Neutrophil (primary cell): ENCODE results near the gene CYP20A1.
"Not testable (repeated sequence)": the region's sequence is repeated elsewhere in the genome, so short reads cannot be mapped to it uniquely, and the experiment has no call there.

Experiments used
- H3K27ac ChIP-seq: fragments of 200-600 bp; sonication (generic); 2 replicates; pipeline ENCODE4 v1.5.1; 2016; ENCODE audit warnings: mild to moderate bottlenecking, moderate library complexity
- H3K27me3 ChIP-seq: fragments of 200-600 bp; sonication (generic); 2 replicates; pipeline ENCODE4 v1.6.0; 2016; ENCODE audit warnings: mild to moderate bottlenecking
- H3K36me3 ChIP-seq: fragments of 200-600 bp; sonication (generic); 2 replicates; pipeline ENCODE4 v1.5.1; 2017
- H3K4me1 ChIP-seq, 2 experiments: fragments of 200-600 bp in 1 of 2; sonication (generic) in 1 of 2; 1 replicate in 1 of 2; 2 replicates in 1 of 2; pipeline versions ENCODE4 v1.5.1 to v1.6.1; 2013 to 2016; ENCODE audit warnings: low read depth in 1 of 2, low read length in 1 of 2, mild to moderate bottlenecking in 1 of 2, moderate library complexity in 1 of 2; ENCODE audit not compliant: control insufficient read depth in 1 of 2, insufficient read depth in 1 of 2
- H3K4me3 ChIP-seq, 2 experiments: fragments of 200-600 bp in 1 of 2; sonication (generic) in 1 of 2; 1 replicate in 1 of 2; 2 replicates in 1 of 2; pipeline ENCODE4 v1.5.1; 2013 to 2016; ENCODE audit warnings: low read depth in 1 of 2, low read length in 1 of 2, mild to moderate bottlenecking in 1 of 2, moderate library complexity in 1 of 2
- H3K9me3 ChIP-seq: fragments of 200-600 bp; sonication (generic); 2 replicates; pipeline ENCODE4 v1.5.1; 2016
- CTCF ChIP-seq: fragments of 200-600 bp; sonication (generic); IDR thresholded peaks from 2 replicates; pipeline ENCODE4 v1.5.1; 2016; ENCODE audit warnings: antibody characterized with exemption

Gene CYP20A1

DNA sequence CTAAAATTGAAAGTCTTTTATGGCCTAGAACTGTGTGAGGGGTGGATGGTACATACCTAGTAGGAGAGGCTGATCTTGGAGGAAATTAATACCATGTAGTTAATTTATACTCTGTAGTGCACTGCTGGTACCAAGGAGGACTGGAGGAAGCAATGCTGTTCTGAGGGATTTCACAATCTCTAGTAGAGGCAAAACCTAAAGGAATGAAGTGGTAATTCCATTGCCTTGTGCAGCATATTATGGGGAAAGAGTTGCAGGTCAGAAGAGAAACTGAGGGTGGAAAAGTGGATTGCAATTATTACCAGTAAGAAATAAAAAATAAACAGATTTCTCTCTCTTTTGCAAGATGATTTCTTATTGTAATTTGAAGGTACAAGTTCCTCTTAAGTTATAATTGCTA, 91.6 kb downstream of the CYP20A1 start:
- no peak for TF ChIP-seq CTCF
- Histone ChIP-seq H3K4me3 (no peak overlapping the region), H3K27ac (no peak overlapping the region), H3K27me3 (peaks cover 54% of the 10 kb centered on the region), H3K36me3 (no peaks in the 10 kb centered on the region), H3K9me3 (no peaks in the 10 kb centered on the region), H3K4me1 (peaks cover 7 to 15% of the 10 kb centered on the region in 2 experiments)

DNA sequence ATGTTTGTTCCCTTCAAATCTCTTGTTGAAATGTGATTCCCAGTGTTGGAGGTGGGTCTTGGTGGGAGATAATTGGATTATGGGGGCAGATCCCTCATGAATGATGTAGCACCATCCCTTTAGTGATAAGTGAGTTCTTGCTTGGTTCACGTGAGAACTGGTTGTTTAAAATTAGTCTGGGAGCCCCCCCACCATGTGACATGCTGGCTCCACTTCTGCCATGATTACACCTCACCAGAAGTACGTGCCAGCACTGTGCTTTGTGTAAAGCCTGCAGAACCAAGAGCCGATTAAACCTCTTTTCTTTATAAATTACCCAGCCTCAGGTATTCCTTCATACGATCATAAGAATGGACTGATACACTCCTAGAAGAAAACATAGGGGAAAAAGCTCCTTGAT, 99.5 kb downstream of the CYP20A1 start:
- Histone ChIP-seq H3K4me1 (no peaks in the 10 kb centered on the region), H3K27ac (no peak overlapping the region), H3K9me3 (no peaks in the 10 kb centered on the region), H3K36me3 (no peaks in the 10 kb centered on the region), H3K4me3 (no peak overlapping the region), H3K27me3 (no peaks in the 10 kb centered on the region)
- no peak for TF ChIP-seq CTCF

DNA sequence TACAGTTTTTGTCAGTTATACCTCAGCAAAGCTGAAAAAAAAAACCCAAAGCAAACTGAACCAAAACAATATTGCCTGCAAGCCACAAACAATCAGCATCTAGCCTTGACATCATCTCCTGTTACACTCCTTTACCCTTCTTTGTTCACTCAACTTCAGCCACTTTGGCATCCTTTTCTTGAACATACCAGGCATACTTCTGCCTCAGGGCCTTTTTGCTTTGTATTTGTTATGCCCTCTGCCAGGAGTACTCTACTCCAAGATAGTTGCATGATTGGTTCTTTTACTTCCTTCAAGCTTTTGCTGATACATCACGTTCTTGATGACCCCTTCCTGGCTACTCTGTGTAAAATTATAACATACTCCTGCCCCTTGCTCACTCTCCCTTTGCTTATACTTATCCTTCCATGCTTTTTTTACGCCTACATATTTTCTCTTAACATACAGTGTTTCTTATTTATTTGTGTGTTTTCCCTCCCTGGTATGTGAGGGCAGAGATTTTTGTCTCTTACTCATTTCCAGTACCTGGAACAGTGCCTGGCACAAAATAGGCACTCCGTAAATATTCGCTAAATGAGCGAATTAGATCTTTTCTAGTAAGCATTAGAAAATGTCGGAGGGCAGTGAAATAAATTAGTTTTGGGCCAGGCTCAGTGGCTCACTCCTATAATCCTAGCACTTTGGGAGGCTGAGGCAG, 102.1 kb downstream of the CYP20A1 start:
- no peaks in the 10 kb centered on the region for H3K9me3 ChIP-seq
- no peaks in the 10 kb centered on the region for H3K27me3 ChIP-seq
- H3K4me1 ChIP-seq: no peaks in the 10 kb centered on the region
- H3K36me3 ChIP-seq: no peaks in the 10 kb centered on the region
- no peak for TF ChIP-seq CTCF
- no peak overlapping the region for H3K4me3 ChIP-seq
- no peak overlapping the region for H3K27ac ChIP-seq

DNA sequence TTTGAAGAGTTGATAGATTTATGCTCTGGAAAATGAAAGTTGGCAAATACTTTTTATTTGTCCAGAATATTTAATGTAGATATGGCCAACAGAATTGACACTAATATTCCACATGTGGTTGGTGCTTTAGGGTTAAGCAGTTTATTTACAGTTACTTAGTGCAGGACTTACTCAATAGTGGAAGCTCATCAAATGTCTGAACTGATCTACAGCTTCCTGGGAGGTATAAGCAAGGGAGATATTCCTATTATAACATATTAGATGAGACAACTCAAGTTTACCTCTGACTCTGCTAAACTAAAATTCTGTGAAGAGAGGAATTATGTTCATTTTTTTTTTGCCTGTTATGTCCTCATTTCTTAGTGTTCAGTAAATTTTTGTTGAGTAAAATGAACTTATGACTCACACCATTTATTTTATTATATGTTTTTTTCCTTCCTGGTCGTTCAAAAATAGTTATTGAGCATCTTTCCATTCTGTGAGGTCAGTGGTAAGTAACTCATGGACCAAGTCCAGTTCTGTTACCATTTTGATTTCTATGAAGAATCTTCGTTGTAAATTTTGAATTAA, 103.0 kb downstream of the CYP20A1 start:
- Histone ChIP-seq H3K36me3 (no peaks in the 10 kb centered on the region), H3K4me3 (no peak overlapping the region), H3K27me3 (no peaks in the 10 kb centered on the region), H3K27ac (no peak overlapping the region), H3K9me3 (no peaks in the 10 kb centered on the region), H3K4me1 (no peaks in the 10 kb centered on the region)
- no peak for TF ChIP-seq CTCF

DNA sequence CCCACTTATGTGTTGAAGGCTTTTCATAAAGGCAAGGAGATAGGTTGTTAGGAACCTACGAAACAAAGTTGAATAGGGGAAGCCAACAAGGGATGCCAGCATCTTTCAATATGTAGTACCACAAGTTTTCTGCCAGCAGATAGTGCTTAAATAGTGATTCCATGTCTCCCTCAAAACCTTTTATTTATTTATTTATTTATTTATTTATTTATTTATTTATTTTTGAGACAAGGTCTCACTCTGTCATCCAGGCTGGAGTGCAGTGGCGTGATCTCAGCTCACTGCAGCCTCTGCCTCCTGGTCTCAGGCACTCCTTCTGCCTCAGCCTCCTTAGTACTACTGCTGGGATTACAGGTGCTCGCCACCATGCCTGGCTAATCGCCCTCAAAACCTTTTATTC, 103.6 kb downstream of the CYP20A1 start:
- not testable (repeated sequence) for H3K27ac ChIP-seq, H3K4me1 ChIP-seq, H3K36me3 ChIP-seq, H3K9me3 ChIP-seq, H3K27me3 ChIP-seq, H3K4me3 ChIP-seq

GRCh38 chr2:203344667-203345066, 105.8 kb downstream of the CYP20A1 start:
- Histone ChIP-seq H3K36me3 (no peaks in the 10 kb centered on the region), H3K4me3 (no peak overlapping the region), H3K27ac (no peak overlapping the region), H3K27me3 (no peaks in the 10 kb centered on the region), H3K4me1 (no peaks in the 10 kb centered on the region), H3K9me3 (no peaks in the 10 kb centered on the region)
- no peak for TF ChIP-seq CTCF
